GM18909 (cell line): Measurements from ENCODE around the gene UBE2D2.
A peak's percentile ranks its signal among the peaks of the same experiment; 100 is the strongest.
"Not testable (repeated sequence)": the region's sequence is repeated elsewhere in the genome, so short reads cannot be mapped to it uniquely, and the experiment has no call there.

ENCODE experiments used
- ATAC-seq: cut with Tn5 transposase; IDR thresholded peaks from one replicate; pipeline ENCODE4 v1.9.1; 2021; ENCODE audit warnings: mild to moderate bottlenecking; ENCODE audit not compliant: unreplicated experiment, poor library complexity

UBE2D2 gene

GRCh38 chr5:139577689-139578290 lies 16.7 kb downstream of the UBE2D2 start:
- ATAC-seq, result no peak

GRCh38 chr5:139578325-139578724 lies 17.2 kb downstream of the UBE2D2 start:
- ATAC-seq, result no peak

GRCh38 chr5:139582181-139582580 lies 21.0 kb downstream of the UBE2D2 start:
- ATAC-seq, result not testable (repeated sequence)

GRCh38 chr5:139584137-139584536 lies 23.0 kb downstream of the UBE2D2 start:
- no peak for ATAC-seq

GRCh38 chr5:139588116-139588515 lies 27.0 kb downstream of the UBE2D2 start:
- ATAC-seq, result not testable (repeated sequence)

- no peak for ATAC-seq
Observed at GRCh38 chr5:139588962-139589361, 27.8 kb downstream of the UBE2D2 start.

- peak; percentile 52 for ATAC-seq
Observed at GRCh38 chr5:139592289-139592688, 31.1 kb downstream of the UBE2D2 start.

GRCh38 chr5:139593076-139593475 lies 31.9 kb downstream of the UBE2D2 start:
- ATAC-seq, result not testable (repeated sequence)

GRCh38 chr5:139593716-139594319 lies 32.7 kb downstream of the UBE2D2 start:
- no peak for ATAC-seq

- ATAC-seq, result no peak
Observed at GRCh38 chr5:139597134-139597533, 36.0 kb downstream of the UBE2D2 start.

- ATAC-seq, result not testable (repeated sequence)
Observed at GRCh38 chr5:139598601-139598965, 37.4 kb downstream of the UBE2D2 start.

- no peak for ATAC-seq
Observed at GRCh38 chr5:139600336-139600949, 39.3 kb downstream of the UBE2D2 start.

GRCh38 chr5:139601429-139601828 lies 40.3 kb downstream of the UBE2D2 start:
- ATAC-seq, result no peak

- not testable (repeated sequence) for ATAC-seq
Observed at GRCh38 chr5:139601948-139602347, 40.8 kb downstream of the UBE2D2 start.

GRCh38 chr5:139605887-139606286 lies 44.7 kb downstream of the UBE2D2 start:
- no peak for ATAC-seq

GRCh38 chr5:139611703-139612584 lies 50.8 kb downstream of the UBE2D2 start:
- no peak for ATAC-seq

GRCh38 chr5:139619861-139620260 lies 58.7 kb downstream of the UBE2D2 start:
- no peak for ATAC-seq

- ATAC-seq, result not testable (repeated sequence)
Observed at GRCh38 chr5:139625398-139625797, 64.3 kb downstream of the UBE2D2 start.

GRCh38 chr5:139630855-139631254 lies 69.7 kb downstream of the UBE2D2 start:
- no peak for ATAC-seq

GRCh38 chr5:139631520-139632165 lies 70.5 kb downstream of the UBE2D2 start:
- no peak for ATAC-seq
